BE2C (cell line): Measurements from ENCODE around the gene XPO5.

Source experiments
- DNase-seq: peaks from one replicate; pipeline ENCODE4 v3.0.0-alpha.2; 2020
- H3K27me3 ChIP-seq: fragments of 250-450 bp; sonication (Bioruptor Pico); 2 replicates; pipeline ENCODE4 v1.5.1; 2020; ENCODE audit warnings: mild to moderate bottlenecking
- H3K36me3 ChIP-seq: fragments of 250-450 bp; sonication (Bioruptor Pico); 2 replicates; pipeline ENCODE4 v1.5.1; 2020; ENCODE audit warnings: mild to moderate bottlenecking
- H3K4me1 ChIP-seq: fragments of 250-450 bp; sonication (Bioruptor Pico); 2 replicates; pipeline ENCODE4 v1.5.1; 2020
- H3K4me3 ChIP-seq: 2 replicates; pipeline ENCODE4 v1.5.1; 2011; ENCODE audit warnings: low read depth, low read length
- H3K9me3 ChIP-seq: fragments of 250-450 bp; sonication (Bioruptor Pico); 2 replicates; pipeline ENCODE4 v1.5.1; 2020
- TF ChIP-seq, protein P1 (sequence below): IDR thresholded peaks from 2 replicates; pipeline ENCODE4 v1.5.1; 2012; ENCODE audit warnings: mild to moderate bottlenecking, low read depth, low read length

Gene XPO5

DNA sequence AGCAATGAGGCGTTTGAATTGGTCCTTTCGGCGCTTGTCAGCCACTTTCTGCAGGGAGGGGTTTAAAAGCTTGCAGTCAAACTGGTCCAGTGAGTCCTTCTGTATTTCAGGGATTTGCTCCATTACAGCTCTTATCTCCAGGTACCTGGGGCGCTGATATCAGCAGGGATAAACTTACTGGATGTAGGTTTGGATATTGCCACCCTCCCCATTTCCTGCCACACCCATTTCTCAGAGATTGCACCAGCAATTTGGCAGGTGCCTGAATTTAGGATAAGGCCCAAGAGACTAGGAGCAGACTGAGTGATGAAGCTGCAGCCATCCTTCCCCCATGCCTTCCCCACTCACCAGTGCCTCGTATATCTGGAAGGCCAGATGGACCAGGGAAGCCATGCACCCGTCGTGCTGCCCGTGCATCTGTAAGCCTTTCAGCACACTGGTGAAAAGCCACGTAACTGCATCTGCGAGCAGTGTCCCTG lies 51.3 kb downstream of the XPO5 start:
- TF ChIP-seq, protein P1, sequence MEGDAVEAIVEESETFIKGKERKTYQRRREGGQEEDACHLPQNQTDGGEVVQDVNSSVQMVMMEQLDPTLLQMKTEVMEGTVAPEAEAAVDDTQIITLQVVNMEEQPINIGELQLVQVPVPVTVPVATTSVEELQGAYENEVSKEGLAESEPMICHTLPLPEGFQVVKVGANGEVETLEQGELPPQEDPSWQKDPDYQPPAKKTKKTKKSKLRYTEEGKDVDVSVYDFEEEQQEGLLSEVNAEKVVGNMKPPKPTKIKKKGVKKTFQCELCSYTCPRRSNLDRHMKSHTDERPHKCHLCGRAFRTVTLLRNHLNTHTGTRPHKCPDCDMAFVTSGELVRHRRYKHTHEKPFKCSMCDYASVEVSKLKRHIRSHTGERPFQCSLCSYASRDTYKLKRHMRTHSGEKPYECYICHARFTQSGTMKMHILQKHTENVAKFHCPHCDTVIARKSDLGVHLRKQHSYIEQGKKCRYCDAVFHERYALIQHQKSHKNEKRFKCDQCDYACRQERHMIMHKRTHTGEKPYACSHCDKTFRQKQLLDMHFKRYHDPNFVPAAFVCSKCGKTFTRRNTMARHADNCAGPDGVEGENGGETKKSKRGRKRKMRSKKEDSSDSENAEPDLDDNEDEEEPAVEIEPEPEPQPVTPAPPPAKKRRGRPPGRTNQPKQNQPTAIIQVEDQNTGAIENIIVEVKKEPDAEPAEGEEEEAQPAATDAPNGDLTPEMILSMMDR = no peak
- no peaks in the 10 kb centered on the region for H3K4me1 ChIP-seq
- no peaks in the 10 kb centered on the region for H3K27me3 ChIP-seq
- H3K36me3 ChIP-seq = peaks cover 96% of the 10 kb centered on the region
- H3K9me3 ChIP-seq = no peaks in the 10 kb centered on the region
- no peak for DNase-seq
- H3K4me3 ChIP-seq = no peak overlapping the region

DNA sequence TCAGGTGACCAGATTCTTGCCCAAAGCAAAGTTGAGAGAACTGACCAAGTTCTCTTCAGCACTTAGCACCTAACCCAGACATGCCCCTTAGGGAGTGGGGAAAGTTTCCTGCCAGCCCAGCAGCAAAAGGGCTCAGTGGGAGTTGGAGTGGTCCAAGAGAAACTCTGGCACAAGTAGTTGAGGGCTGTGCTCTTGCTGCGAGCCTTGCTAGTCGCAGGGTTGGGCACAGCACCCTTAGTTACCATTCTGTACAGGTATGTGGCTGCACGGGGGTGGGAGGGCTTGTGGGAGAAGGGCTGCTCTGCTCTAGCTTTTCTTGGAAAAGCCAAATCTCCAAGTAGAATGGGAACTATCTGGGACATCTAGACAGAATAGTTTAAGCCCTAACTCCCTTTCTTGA lies 52.6 kb downstream of the XPO5 start:
- Histone ChIP-seq H3K4me1 (no peaks in the 10 kb centered on the region; the same call in 1 of the 2 replicates), H3K4me3 (no peak overlapping the region), H3K9me3 (no peaks in the 10 kb centered on the region), H3K36me3 (peaks cover 97% of the 10 kb centered on the region), H3K27me3 (no peaks in the 10 kb centered on the region)
- DNase-seq = no peak
- TF ChIP-seq, protein P1 = no peak

DNA sequence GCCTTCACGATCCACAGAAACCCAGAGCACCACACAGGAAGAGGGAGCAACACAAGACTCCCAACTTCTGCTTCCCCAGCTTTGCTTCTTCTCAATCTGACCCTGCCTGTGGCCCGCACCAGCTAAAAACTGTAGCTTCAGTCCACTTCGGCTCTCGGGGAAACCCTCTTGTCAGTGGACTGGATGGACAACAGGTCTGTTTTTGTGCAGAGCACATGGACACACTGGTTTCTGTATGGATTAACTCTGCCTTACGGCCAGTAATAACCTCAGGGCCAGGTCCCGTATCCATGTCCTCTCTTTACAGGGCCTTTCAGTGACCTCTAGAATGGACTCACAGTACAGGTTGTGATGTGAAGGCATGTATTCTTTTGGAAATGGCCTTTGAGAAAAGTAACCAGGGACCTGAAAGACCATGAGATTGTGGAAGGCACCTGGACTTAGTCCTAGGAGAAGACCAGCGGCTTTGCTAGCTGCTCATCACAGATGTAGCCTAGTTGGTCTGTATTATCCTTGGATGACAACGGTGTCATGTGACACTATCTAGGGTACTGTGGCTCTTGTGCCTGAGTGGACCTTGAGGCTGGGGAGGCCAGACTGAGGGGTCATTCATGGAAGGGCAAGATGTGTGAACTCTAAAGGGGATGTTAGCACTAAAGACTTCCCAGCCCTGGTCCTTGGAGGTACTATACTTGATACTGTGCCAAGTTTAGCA lies 53.1 kb downstream of the XPO5 start:
- Histone ChIP-seq H3K9me3 (no peaks in the 10 kb centered on the region), H3K36me3 (peaks cover 94% of the 10 kb centered on the region), H3K4me1 (no peaks in the 10 kb centered on the region; the same call in 1 of the 2 replicates), H3K27me3 (no peaks in the 10 kb centered on the region), H3K4me3 (no peak overlapping the region)
- no peak for DNase-seq
- TF ChIP-seq, protein P1 = no peak

DNA sequence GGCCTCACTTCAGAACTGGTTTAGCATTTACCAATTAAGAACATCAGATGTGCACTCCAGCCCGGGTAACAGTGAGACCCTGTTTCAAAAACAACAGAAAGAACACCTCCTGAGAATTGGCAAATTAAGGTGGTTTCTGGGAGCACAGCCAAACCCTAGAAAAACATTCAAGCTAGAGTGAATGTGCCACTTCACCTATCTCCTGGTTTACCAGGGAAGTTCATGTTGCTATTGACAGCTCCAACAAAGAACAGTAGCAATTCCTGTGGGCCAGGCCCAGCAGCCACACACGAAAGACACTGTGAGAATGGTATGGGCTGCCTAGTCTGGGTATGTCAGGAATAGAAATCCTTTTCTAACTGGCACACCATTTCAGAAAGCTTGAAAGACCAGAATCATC lies 54.0 kb downstream of the XPO5 start:
- no peaks in the 10 kb centered on the region for H3K27me3 ChIP-seq
- no peak overlapping the region for H3K4me3 ChIP-seq
- DNase-seq = no peak
- no peaks in the 10 kb centered on the region; the same call in 1 of the 2 replicates for H3K4me1 ChIP-seq
- peaks cover 86% of the 10 kb centered on the region for H3K36me3 ChIP-seq
- TF ChIP-seq, protein P1 = no peak
- no peaks in the 10 kb centered on the region for H3K9me3 ChIP-seq

DNA sequence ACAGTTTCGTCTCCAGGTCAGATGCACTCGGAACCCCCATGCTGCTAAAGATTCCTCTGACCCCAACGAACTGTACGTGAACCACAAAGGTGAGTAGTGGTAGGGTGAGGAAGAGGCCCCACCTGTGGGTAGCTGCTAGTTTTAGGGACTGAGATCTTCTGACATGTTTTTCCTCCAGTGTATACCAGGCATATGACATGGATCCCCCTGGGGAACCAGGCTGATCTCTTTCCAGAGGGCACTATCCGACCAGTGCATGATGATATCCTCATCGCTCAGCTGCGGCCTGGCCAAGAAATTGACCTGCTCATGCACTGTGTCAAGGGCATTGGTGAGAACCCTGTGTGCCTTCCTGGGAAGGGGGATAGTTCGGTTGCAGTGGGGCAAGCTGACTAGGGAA lies 55.7 kb downstream of the XPO5 start:
- Histone ChIP-seq H3K4me3 (no peak overlapping the region), H3K36me3 (peaks cover 75% of the 10 kb centered on the region), H3K9me3 (no peaks in the 10 kb centered on the region), H3K4me1 (no peaks in the 10 kb centered on the region; the same call in 1 of the 2 replicates), H3K27me3 (no peaks in the 10 kb centered on the region)
- TF ChIP-seq, protein P1 = no peak
- no peak for DNase-seq
